IPS DF 6.9 (cell line): ENCODE data around the gene SPRED2.

Source experiments
- DNase-seq: peaks from one replicate; pipeline ENCODE4 v3.0.0-alpha.2; 2013; ENCODE audit warnings: low read depth, low spot score
- H3K27ac ChIP-seq: one replicate; pipeline ENCODE4 v1.5.1; 2013; ENCODE audit warnings: low read length, control low read depth
- H3K27me3 ChIP-seq: 2 replicates; pipeline ENCODE4 v1.6.1; 2013; ENCODE audit warnings: mild to moderate bottlenecking, low read length; ENCODE audit not compliant: control insufficient read depth, insufficient read depth
- H3K36me3 ChIP-seq: 2 replicates; pipeline ENCODE4 v1.6.1; 2013; ENCODE audit warnings: low read length; ENCODE audit not compliant: control insufficient read depth, insufficient read depth
- H3K4me1 ChIP-seq: 2 replicates; pipeline ENCODE4 v1.6.1; 2013; ENCODE audit warnings: low read length; ENCODE audit not compliant: control insufficient read depth, insufficient read depth
- H3K4me3 ChIP-seq: 2 replicates; pipeline ENCODE4 v1.5.1; 2013; ENCODE audit warnings: mild to moderate bottlenecking, low read length
- H3K9me3 ChIP-seq: 2 replicates; pipeline ENCODE4 v1.6.1; 2013; ENCODE audit warnings: low read length, inconsistent platforms; ENCODE audit not compliant: control insufficient read depth, insufficient read depth
- WGBS: extraction: QIAGEN DNeasy Blood & Tissue Kit; methylation state at CpG from one replicate; pipeline ENCODE4 v1.1.7; 2013; ENCODE audit warnings: mixed read lengths, missing lambda C conversion rate; ENCODE audit not compliant: insufficient read length, insufficient coverage; 5-methylcytosine and 5-hydroxymethylcytosine counted together

Gene SPRED2

DNA sequence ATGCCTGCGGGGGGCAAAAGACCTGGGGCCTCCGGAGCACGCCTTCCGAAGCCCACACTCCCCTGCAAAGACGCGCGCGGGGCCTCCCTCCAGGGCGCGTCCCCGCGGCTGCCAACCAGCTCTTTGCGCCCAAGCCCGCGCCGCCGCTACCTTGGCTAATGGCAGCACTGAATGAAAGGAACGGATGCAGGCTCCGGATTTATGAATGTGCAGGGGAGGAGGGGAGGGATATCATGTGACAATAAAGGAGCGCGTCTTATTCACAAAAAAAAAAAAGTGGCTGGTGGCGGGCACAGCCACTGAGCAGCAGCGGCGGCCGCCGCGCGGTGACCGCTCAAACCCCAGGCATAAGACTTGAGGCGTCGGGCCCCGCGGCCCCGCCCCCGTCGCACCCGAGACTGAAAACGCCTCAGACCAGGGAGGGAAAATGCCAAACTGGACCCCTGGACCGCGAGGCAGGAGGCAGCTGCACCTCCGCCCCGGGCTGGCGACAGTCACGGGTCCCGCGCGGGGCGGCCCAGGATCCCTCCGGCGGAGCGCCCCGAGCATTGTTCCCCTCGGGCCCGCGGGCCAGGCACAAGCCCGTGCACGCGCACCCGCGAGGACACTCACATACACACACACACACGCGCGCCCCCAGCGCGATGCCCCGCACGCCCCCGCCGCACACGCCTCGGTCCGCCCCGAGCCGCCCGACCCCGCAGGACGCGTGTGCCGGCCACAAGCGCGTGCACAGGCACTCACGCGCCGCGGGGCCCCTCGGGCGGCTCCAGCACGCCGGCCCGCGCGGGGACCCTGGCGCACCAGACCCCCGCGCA is 1.6 kb downstream of the SPRED2 start:
- Histone ChIP-seq H3K9me3 (no peaks in the 10 kb centered on the region), H3K4me3 (peak overlapping the region; percentile 88), H3K27ac (no peak overlapping the region), H3K36me3 (no peaks in the 10 kb centered on the region), H3K4me1 (peaks cover 4% of the 10 kb centered on the region; the same call in 1 of the 2 replicates), H3K27me3 (peaks cover 12% of the 10 kb centered on the region; the same call in 1 of the 2 replicates)
- no peak for DNase-seq
- no CpG with 5 or more reads among the region's 95 CpGs for WGBS

DNA sequence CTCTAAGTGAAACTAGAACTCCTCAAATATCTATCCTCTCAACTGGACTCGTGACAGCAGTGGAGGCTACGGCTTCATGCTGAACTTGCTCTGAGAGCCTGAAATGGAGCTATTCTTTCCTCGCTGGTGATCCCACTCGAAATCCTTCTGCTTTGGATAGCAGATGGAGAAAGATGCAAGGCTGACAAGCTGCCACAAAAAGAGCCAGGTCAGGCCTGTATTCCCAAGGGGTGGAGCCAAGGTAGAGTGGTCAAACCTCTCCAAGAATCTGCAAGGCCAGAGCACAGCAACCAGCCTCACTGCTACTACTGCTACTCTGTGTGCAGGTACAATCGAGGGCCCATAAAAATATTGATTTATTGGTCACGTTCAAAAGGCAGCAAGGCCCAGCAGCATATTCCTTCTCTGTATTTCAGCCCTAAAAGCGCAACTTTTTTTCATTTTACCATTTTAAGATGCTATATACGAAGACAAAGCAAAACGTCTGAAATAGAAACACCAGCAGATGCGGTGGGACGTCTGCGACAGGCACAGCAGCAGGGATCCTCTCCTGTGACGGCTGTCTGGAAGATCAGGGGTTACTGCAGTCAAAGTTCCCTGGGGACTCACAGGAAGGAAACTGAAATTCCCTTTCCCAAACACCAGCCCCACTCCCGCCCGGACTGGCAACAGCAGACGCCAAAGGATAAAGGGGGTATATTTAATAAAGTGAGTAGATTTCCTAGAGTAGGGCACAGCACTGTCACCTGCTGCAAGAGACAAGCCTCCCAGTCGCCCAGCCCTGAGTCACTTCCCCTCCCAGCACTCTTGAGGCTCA is 2.4 kb downstream of the SPRED2 start:
- no CpG with 5 or more reads among the region's 17 CpGs for WGBS
- Histone ChIP-seq H3K4me1 (peaks cover 4% of the 10 kb centered on the region; the same call in 1 of the 2 replicates), H3K36me3 (no peaks in the 10 kb centered on the region), H3K4me3 (peak overlapping the region; percentile 88; the same call in 1 of the 2 replicates), H3K27me3 (peaks cover 9% of the 10 kb centered on the region; the same call in 1 of the 2 replicates), H3K9me3 (no peaks in the 10 kb centered on the region), H3K27ac (no peak overlapping the region)
- no peak for DNase-seq

DNA sequence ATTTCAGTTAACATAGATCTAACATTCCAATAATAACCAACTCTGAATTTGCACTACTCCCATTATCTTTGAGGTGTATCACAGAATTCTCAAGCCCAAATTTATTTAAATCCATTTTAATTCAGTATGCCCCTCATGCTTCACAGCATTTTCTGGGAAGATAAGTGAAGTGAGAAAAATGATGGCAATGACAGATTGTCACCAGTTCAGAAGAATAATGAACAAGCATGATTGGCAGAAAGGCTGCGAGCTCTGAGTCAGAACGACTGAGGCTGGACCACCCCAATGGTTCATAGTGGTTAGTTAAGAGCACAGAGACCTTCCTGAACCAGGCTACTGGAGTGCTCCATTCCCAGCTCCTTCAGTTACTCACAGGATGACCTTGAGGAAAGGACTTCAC is 4.9 kb downstream of the SPRED2 start:
- no peaks in the 10 kb centered on the region for H3K36me3 ChIP-seq
- no peaks in the 10 kb centered on the region for H3K4me1 ChIP-seq
- WGBS: no CpG with 5 or more reads among the region's 2 CpGs
- H3K4me3 ChIP-seq: no peak overlapping the region
- no peaks in the 10 kb centered on the region for H3K9me3 ChIP-seq
- H3K27me3 ChIP-seq: peaks cover 9% of the 10 kb centered on the region; the same call in 1 of the 2 replicates
- DNase-seq: no peak
- no peak overlapping the region for H3K27ac ChIP-seq

DNA sequence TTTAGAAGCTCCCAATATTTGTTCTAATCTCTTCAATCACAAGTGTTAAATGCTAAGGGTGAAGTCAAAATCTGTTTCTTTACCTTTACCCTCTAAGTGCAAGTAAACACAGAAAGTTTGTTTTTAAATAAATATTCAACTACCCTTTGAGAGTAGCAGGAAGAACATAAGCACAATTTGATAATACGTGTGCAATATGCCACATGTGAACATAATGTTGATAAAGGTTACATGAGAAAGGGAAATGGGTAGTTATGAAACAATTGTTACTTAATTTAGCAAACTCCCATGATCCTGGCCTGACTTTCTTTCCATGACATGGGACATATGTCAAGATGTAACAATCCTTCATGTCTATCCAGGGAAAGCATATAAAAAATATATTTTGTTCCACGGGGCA is 7.1 kb downstream of the SPRED2 start:
- no peak overlapping the region for H3K4me3 ChIP-seq
- WGBS: no CpG with 5 or more reads among the region's 2 CpGs
- peaks cover 8% of the 10 kb centered on the region; the same call in 1 of the 2 replicates for H3K27me3 ChIP-seq
- no peaks in the 10 kb centered on the region for H3K36me3 ChIP-seq
- H3K4me1 ChIP-seq: no peaks in the 10 kb centered on the region
- DNase-seq: no peak
- H3K9me3 ChIP-seq: no peaks in the 10 kb centered on the region
- H3K27ac ChIP-seq: no peak overlapping the region

DNA sequence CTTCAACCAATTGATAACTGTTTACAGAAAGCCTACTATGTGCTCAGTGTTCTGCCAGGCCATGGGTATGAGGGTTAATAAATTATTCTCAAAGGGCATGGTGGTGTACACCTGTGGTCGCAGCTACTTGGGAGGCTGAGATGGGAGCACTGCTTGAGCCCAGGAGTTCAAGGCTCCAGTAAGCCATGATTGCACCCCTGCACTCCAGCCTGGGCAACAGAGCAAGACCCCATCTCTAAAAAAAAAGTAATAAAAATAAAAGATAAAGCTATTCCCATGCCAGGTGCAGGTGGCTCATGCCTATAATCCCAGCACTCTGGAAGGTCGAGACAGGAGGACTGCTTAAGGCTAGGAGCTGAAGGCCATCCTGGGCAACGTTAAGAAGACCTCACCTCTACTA is 8.0 kb downstream of the SPRED2 start:
- no peak for DNase-seq
- no peaks in the 10 kb centered on the region for H3K4me1 ChIP-seq
- no peak overlapping the region for H3K4me3 ChIP-seq
- no CpG with 5 or more reads among the region's 3 CpGs for WGBS
- no peaks in the 10 kb centered on the region for H3K27me3 ChIP-seq
- H3K36me3 ChIP-seq: no peaks in the 10 kb centered on the region
- no peaks in the 10 kb centered on the region for H3K9me3 ChIP-seq
- H3K27ac ChIP-seq: no peak overlapping the region

DNA sequence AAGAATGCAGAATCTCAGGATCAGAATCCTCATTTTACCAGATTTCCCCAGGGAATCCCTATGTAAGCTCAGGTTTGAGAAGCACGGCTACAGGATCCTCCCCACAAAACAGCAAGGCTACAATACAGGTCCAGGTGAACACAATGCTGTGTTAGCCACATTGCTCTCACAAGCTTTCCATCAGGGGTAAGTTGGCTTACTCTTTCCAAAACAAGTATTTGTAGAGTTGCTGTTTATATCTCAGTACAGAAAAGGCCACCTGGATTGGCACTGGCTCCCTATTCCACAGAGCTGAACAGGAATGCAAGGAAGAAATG is 11.0 kb downstream of the SPRED2 start:
- H3K36me3 ChIP-seq: no peaks in the 10 kb centered on the region
- no CpG with 5 or more reads among the region's 1 CpG for WGBS
- no peaks in the 10 kb centered on the region for H3K4me1 ChIP-seq
- DNase-seq: no peak
- no peaks in the 10 kb centered on the region for H3K27me3 ChIP-seq
- H3K27ac ChIP-seq: no peak overlapping the region
- H3K9me3 ChIP-seq: no peaks in the 10 kb centered on the region
- H3K4me3 ChIP-seq: no peak overlapping the region

DNA sequence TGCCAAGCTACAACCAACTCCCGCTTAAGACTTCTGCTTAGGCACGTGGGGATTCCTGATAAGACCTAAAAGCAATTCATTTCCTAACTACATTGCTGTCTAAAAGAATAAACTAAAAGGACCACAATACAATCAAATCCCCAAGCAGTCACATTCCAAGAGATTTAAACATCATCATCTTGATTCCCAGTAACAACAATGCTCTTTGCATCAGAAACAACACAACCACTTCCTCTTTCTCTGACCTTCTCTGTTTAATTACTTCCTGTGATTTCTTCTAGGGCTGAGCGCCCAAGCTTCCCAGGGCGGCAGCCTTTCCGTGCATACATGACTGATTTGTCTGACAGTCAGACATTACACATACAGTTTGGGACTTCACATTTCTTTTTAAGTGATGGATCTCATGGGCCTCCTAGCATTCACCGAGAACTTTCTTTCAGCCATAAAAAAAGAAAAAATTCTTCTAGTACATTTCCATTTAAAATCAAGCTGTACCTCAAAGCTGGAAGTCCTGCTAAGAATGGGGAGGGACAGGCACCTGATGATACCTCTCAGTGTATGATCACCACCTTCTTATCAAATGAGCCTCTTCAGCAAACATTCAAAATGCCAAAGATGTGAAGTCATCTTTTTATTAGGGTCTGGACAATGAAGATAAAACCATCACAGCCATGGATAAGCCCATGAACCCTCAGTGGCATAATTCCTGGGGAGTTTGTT is 11.5 kb downstream of the SPRED2 start:
- WGBS: no CpG with 5 or more reads among the region's 6 CpGs
- H3K27ac ChIP-seq: no peak overlapping the region
- no peaks in the 10 kb centered on the region for H3K9me3 ChIP-seq
- H3K27me3 ChIP-seq: no peaks in the 10 kb centered on the region
- no peak overlapping the region for H3K4me3 ChIP-seq
- no peaks in the 10 kb centered on the region for H3K36me3 ChIP-seq
- H3K4me1 ChIP-seq: no peaks in the 10 kb centered on the region
- DNase-seq: no peak

DNA sequence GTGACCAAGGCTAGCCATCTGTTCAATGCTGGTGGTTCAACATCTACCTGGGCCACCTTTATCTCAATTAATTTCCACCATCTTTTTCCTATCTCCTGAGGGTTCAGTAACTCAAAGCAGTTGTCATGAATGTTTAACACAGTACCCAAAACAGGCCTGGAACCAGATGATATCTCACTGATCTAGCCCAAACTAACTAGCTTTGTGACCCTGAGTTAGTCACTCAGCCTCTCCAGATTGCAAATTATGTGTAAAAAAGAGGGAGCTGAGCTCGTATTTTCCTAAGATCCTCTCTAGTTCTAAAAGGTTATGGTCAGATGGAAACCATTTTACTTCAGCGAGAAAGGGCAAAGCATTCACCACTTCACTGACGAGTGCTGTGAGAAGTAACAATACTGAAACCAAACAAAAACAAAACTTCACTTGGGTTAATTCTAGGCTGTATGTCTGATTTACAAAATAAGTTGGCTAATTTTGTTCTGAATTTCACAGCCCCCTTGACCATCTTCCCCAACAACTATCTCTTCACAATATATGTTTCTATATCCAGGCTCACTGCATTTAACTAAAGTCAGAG is 14.8 kb downstream of the SPRED2 start:
- Histone ChIP-seq H3K27me3 (no peaks in the 10 kb centered on the region), H3K4me3 (no peak overlapping the region), H3K9me3 (no peaks in the 10 kb centered on the region), H3K4me1 (peaks cover 3% of the 10 kb centered on the region; the same call in 1 of the 2 replicates), H3K36me3 (no peaks in the 10 kb centered on the region), H3K27ac (no peak overlapping the region)
- no CpG with 5 or more reads among the region's 3 CpGs for WGBS
- DNase-seq: no peak

DNA sequence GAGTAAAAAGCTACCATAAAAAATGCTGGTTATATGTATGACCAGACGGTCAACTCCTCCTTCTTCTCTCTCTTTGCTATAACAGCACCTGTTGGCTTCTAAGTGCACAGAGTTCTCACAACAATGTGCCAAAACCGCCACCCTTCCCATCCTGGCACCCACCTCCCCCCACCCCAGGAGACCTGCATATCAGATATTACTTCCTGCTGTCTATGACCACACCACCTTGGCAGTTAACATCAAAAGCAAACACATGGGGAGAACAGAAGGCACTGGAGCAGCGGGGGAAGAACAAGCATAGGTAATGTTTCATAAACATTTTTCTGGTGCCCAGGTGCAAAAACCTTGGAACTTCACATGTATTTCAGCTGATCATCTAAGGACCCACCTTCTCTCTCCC is 15.5 kb downstream of the SPRED2 start:
- WGBS: no CpG with 5 or more reads among the region's 3 CpGs
- Histone ChIP-seq H3K36me3 (no peaks in the 10 kb centered on the region), H3K4me1 (peaks cover 4% of the 10 kb centered on the region; the same call in 1 of the 2 replicates), H3K4me3 (no peak overlapping the region), H3K27me3 (no peaks in the 10 kb centered on the region), H3K9me3 (no peaks in the 10 kb centered on the region), H3K27ac (no peak overlapping the region)
- no peak for DNase-seq

DNA sequence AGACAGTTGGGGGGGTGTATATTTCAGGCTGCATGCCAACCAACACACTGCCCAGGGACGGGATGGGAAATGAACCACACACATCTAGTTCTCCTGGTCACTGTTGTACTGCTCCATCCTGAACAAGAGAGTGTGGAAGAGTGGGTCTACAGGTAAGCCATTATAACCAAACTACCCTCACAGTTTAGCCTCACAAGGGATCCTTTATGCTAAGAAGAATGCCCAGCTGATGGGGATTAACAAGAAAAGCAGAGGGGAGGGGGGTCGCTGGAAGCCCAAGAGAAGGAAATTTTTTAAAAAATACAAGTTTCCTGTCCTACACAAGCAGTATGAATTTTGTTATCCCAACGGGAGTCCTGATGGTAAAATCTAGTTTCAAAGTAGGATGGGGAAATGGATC is 16.1 kb downstream of the SPRED2 start:
- WGBS: no CpG with 5 or more reads among the region's 3 CpGs
- Histone ChIP-seq H3K4me3 (no peak overlapping the region), H3K9me3 (no peaks in the 10 kb centered on the region), H3K4me1 (peaks cover 4% of the 10 kb centered on the region; the same call in 1 of the 2 replicates), H3K27me3 (no peaks in the 10 kb centered on the region), H3K36me3 (no peaks in the 10 kb centered on the region), H3K27ac (no peak overlapping the region)
- no peak for DNase-seq
